Measurements from ENCODE around the gene CD69. TPM values are rescaled to one million over a fixed set of nuclear protein-coding genes. Genes with fewer than 3 reads are reported as not detected.

CD69 gene
- total and polyA plus RNA-seq, 2 donors (not counting 3 experiments of a cell fraction or from before 2014, with no cell fraction given), result 0.49 to 4.4 TPM

DNA sequence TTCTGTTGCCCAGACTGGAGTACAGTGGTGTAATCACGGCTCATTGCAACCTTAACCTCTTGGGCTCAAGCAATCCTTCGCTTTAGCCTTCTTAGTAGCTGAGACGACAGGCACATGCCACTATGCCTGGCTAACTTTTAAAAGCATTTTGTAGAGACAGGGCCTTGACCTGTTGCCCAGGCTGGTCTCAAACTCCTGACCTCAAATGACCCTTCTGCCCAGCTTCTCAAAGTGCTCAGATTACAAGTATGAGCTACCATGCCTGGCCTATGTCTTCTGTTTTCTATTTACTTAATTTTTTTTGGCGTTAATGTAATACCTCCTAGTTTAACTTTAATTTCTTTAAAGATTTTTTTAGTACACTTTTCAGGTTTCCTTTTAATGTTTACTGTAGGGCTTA is 46.0 kb upstream of the CD69 start:
- TF ChIP-seq, protein P1, sequence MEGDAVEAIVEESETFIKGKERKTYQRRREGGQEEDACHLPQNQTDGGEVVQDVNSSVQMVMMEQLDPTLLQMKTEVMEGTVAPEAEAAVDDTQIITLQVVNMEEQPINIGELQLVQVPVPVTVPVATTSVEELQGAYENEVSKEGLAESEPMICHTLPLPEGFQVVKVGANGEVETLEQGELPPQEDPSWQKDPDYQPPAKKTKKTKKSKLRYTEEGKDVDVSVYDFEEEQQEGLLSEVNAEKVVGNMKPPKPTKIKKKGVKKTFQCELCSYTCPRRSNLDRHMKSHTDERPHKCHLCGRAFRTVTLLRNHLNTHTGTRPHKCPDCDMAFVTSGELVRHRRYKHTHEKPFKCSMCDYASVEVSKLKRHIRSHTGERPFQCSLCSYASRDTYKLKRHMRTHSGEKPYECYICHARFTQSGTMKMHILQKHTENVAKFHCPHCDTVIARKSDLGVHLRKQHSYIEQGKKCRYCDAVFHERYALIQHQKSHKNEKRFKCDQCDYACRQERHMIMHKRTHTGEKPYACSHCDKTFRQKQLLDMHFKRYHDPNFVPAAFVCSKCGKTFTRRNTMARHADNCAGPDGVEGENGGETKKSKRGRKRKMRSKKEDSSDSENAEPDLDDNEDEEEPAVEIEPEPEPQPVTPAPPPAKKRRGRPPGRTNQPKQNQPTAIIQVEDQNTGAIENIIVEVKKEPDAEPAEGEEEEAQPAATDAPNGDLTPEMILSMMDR (IDR thresholded peaks at IDR 0.05; ENCODE audit: extremely low read depth in 1 of 2, insufficient read depth in 1 of 2, low read depth in 1 of 2, low read length in 2 of 2), result no peak
- TF ChIP-seq, protein P2, sequence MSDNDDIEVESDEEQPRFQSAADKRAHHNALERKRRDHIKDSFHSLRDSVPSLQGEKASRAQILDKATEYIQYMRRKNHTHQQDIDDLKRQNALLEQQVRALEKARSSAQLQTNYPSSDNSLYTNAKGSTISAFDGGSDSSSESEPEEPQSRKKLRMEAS (IDR thresholded peaks at IDR 0.05; ENCODE audit: insufficient read depth, insufficient read length), result no peak
- TF ChIP-seq GATA2 (IDR thresholded peaks at IDR 0.05; ENCODE audit: insufficient read depth, insufficient read length, low read depth, low read length) (no peak), EZH2 (IDR thresholded peaks at IDR 0.05; ENCODE audit: borderline replicate concordance, low read depth, low read length, severe bottlenecking) (no peak), FOS (IDR thresholded peaks at IDR 0.05; ENCODE audit: borderline replicate concordance, insufficient read depth, low read length) (no peak), POLR2AphosphoS5 (IDR thresholded peaks at IDR 0.05; ENCODE audit: insufficient read depth, low read depth, low read length) (no peak), JUN (IDR thresholded peaks at IDR 0.05; ENCODE audit: borderline replicate concordance, insufficient read depth, insufficient read length, low read depth) (no peak), POLR2A (IDR thresholded peaks at IDR 0.05; ENCODE audit: low read depth, low read length) (no peak), MYC (IDR thresholded peaks at IDR 0.05; ENCODE audit: low read depth, low read length) (no peak)
- H3K9me3 ChIP-seq (replicated peaks; ENCODE audit: control insufficient read depth, insufficient read depth, low read length), result no peaks in the 10 kb centered on the region
- no peak overlapping the region for H2AFZ ChIP-seq (ENCODE audit: low read depth, low read length)
- no peak overlapping the region for H3K4me2 ChIP-seq (ENCODE audit: insufficient read depth, low read length)
- H3K4me1 ChIP-seq (ENCODE audit: control insufficient read depth, extremely low read depth, insufficient read depth, low read length), result no peaks in the 10 kb centered on the region
- no peak overlapping the region for H3K4me3 ChIP-seq (replicated peaks in 1 of 3; ENCODE audit: insufficient read depth in 1 of 3, low read depth in 1 of 3, low read length in 3 of 3)
- BruUV-seq (replicated peaks), result no TSS peak
- H4K20me1 ChIP-seq (replicated peaks; ENCODE audit: control insufficient read depth, extremely low read depth, insufficient read depth, low read length), result no peaks in the 10 kb centered on the region
- DNase-seq (ENCODE audit: low read depth, low spot score) (no peak), FAIRE-seq (no peak)
- intact Hi-C loops (cut with micrococcal nuclease) (no loop called here), dilution Hi-C loops (cut with MboI; ENCODE audit: extremely low pct_ligation_motif_present, low sequenced_read_pairs) (no loop called here)
- no peaks in the 10 kb centered on the region for H3K79me2 ChIP-seq (ENCODE audit: control insufficient read depth, insufficient read depth, low read length)
- POLR2A ChIA-PET, result no interaction called here
- CTCF ChIA-PET, result interaction anchor here (7.9 kb wide), 1 partner anchor 56 kb away, joined by 62 read pairs; no protein-coding TSS in a partner anchor
- no peaks in the 10 kb centered on the region for H3K27me3 ChIP-seq (ENCODE audit: control insufficient read depth in 2 of 2, insufficient read depth in 2 of 2, low read length in 2 of 2)
- no peaks in the 10 kb centered on the region for H3K9me1 ChIP-seq (replicated peaks; ENCODE audit: control insufficient read depth, extremely low read depth, insufficient read depth, low read length)
- H3K36me3 ChIP-seq (ENCODE audit: control insufficient read depth in 2 of 2, extremely low read depth in 1 of 2, insufficient read depth in 2 of 2, low read length in 2 of 2), result no peaks in the 10 kb centered on the region
- H3K9ac ChIP-seq (replicated peaks; ENCODE audit: extremely low read depth, insufficient read depth, low read length), result no peak overlapping the region
- H3K27ac ChIP-seq (ENCODE audit: insufficient read depth, low read depth, low read length), result no peak overlapping the region

Measured in endothelial cell of umbilical vein (primary cell).